ENCODE data around the gene CDH11. TPM values are rescaled to one million over a fixed set of nuclear protein-coding genes. Genes with fewer than 3 reads are reported as not detected.

Gene CDH11
- total RNA-seq, 2 experiments from 2014 or later = not detected

- DNase-seq (no peak), ATAC-seq (ENCODE audit: poor library complexity) (no peak)
- H3K4me3 ChIP-seq (ENCODE audit: low read length) = no peak overlapping the region
- no peaks in the 10 kb centered on the region for H3K4me1 Mint-ChIP-seq (ENCODE audit: low read depth)
- H3K27me3 Mint-ChIP-seq = no peaks in the 10 kb centered on the region
- intact Hi-C loops (cut with DNase I, micrococcal nuclease) = no loop called here
- no peak overlapping the region for H3K27ac Mint-ChIP-seq
- no peaks in the 10 kb centered on the region for H3K36me3 ChIP-seq (ENCODE audit: insufficient read depth, low read length)
- H3K36me3 Mint-ChIP-seq (ENCODE audit: low read depth) = no peaks in the 10 kb centered on the region
- TF ChIP-seq, protein P1, sequence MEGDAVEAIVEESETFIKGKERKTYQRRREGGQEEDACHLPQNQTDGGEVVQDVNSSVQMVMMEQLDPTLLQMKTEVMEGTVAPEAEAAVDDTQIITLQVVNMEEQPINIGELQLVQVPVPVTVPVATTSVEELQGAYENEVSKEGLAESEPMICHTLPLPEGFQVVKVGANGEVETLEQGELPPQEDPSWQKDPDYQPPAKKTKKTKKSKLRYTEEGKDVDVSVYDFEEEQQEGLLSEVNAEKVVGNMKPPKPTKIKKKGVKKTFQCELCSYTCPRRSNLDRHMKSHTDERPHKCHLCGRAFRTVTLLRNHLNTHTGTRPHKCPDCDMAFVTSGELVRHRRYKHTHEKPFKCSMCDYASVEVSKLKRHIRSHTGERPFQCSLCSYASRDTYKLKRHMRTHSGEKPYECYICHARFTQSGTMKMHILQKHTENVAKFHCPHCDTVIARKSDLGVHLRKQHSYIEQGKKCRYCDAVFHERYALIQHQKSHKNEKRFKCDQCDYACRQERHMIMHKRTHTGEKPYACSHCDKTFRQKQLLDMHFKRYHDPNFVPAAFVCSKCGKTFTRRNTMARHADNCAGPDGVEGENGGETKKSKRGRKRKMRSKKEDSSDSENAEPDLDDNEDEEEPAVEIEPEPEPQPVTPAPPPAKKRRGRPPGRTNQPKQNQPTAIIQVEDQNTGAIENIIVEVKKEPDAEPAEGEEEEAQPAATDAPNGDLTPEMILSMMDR (IDR thresholded peaks at IDR 0.05) = no peak
- H3K27ac ChIP-seq (ENCODE audit: low read depth in 1 of 2, low read length in 2 of 2) = no peak overlapping the region
- H3K27me3 ChIP-seq (ENCODE audit: control insufficient read depth in 1 of 2, insufficient read depth in 2 of 2, low read length in 2 of 2) = no peaks in the 10 kb centered on the region
- CTCF ChIA-PET = no interaction called here
- peaks cover 0 to 4% of the 10 kb centered on the region in 2 experiments for H3K9me3 ChIP-seq (ENCODE audit: control insufficient read depth in 1 of 2, insufficient read depth in 1 of 2, low read length in 2 of 2)
- POLR2A ChIA-PET = no interaction called here
- H3K9me3 Mint-ChIP-seq = no peaks in the 10 kb centered on the region
- H3K4me1 ChIP-seq (ENCODE audit: insufficient read depth, low read length) = no peaks in the 10 kb centered on the region
- H3K4me3 Mint-ChIP-seq = no peak overlapping the region
These were observed 153.3 kb downstream of the CDH11 start for GRCh38 chr16:64968539-64968938.

DNA sequence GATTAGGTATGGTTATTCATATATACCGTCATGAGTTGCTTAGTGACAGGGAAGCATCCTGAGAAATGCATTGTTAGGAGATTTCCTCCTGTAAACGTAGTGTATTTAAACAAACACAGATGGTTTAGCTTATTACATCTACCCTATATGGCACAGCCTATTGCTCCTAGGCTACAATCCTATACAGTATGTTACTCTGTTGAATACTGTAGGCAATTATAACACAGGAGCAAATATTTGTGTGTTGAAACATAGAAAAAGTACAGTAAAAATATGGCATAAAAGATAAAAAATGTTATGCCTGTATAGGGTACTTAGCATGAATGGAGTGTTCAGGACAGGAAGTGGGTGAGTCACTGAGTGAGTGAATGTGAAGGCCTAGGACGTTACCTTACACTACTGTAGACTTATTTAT is 157.7 kb downstream of the CDH11 start:
- H3K27ac Mint-ChIP-seq = no peak overlapping the region

DNA sequence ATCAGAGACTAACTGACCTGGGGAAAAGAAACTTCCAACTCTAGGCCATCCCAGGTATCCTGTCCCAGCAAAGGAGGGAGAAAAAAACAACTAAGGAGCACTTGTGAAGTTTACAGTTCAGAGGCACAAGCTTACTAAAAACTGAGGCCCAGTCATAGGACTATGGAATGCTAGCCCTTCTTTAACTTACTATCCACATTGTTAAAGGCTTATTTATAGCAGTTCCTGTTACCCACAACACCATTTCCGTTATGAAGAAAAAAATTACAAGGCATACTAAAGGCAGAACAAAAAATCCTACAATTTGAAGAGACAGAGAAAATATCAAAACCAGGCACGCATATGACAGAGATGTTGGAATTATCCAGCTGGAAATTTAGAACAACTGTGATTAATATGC is 159.1 kb downstream of the CDH11 start:
- Histone ChIP-seq H3K27me3 (ENCODE audit: control insufficient read depth in 1 of 2, insufficient read depth in 2 of 2, low read length in 2 of 2) (no peaks in the 10 kb centered on the region), H3K4me3 (ENCODE audit: low read length) (no peak overlapping the region), H3K27ac (ENCODE audit: low read depth in 1 of 2, low read length in 2 of 2) (no peak overlapping the region), H3K36me3 (ENCODE audit: insufficient read depth, low read length) (no peaks in the 10 kb centered on the region), H3K9me3 (ENCODE audit: control insufficient read depth in 1 of 2, insufficient read depth in 1 of 2, low read length in 2 of 2) (peaks cover 0 to 4% of the 10 kb centered on the region in 2 experiments), H3K4me1 (ENCODE audit: insufficient read depth, low read length) (no peaks in the 10 kb centered on the region)
- ChIA-PET CTCF (no interaction called here), POLR2A (no interaction called here)
- no peak overlapping the region for H3K27ac Mint-ChIP-seq
- no peaks in the 10 kb centered on the region for H3K4me1 Mint-ChIP-seq (ENCODE audit: low read depth)
- DNase-seq = no peak
- no peak overlapping the region for H3K4me3 Mint-ChIP-seq
- intact Hi-C loops (cut with DNase I, micrococcal nuclease) = no loop called here
- TF ChIP-seq, protein P1 (IDR thresholded peaks at IDR 0.05) = no peak
- H3K27me3 Mint-ChIP-seq = no peaks in the 10 kb centered on the region
- H3K9me3 Mint-ChIP-seq = peaks cover 5% of the 10 kb centered on the region
- H3K36me3 Mint-ChIP-seq (ENCODE audit: low read depth) = no peaks in the 10 kb centered on the region
- ATAC-seq (ENCODE audit: poor library complexity) = no peak

More for the DNA sequence above, 157.7 kb downstream of the CDH11 start:
- Mint-ChIP-seq H3K36me3 (ENCODE audit: low read depth) (no peaks in the 10 kb centered on the region), H3K9me3 (peaks cover 3% of the 10 kb centered on the region), H3K4me3 (no peak overlapping the region), H3K27me3 (no peaks in the 10 kb centered on the region), H3K4me1 (ENCODE audit: low read depth) (no peaks in the 10 kb centered on the region)
- H3K4me1 ChIP-seq (ENCODE audit: insufficient read depth, low read length) = no peaks in the 10 kb centered on the region
- H3K4me3 ChIP-seq (ENCODE audit: low read length) = no peak overlapping the region
- TF ChIP-seq, protein P1 (IDR thresholded peaks at IDR 0.05) = no peak
- no peaks in the 10 kb centered on the region for H3K27me3 ChIP-seq (ENCODE audit: control insufficient read depth in 1 of 2, insufficient read depth in 2 of 2, low read length in 2 of 2)
- ATAC-seq (ENCODE audit: poor library complexity) (no peak), DNase-seq (no peak)
- ChIA-PET CTCF (no interaction called here), POLR2A (no interaction called here)
- intact Hi-C loops (cut with DNase I, micrococcal nuclease) = no loop called here
- no peaks in the 10 kb centered on the region for H3K36me3 ChIP-seq (ENCODE audit: insufficient read depth, low read length)
- no peak overlapping the region for H3K27ac ChIP-seq (ENCODE audit: low read depth in 1 of 2, low read length in 2 of 2)
- H3K9me3 ChIP-seq (ENCODE audit: control insufficient read depth in 1 of 2, insufficient read depth in 1 of 2, low read length in 2 of 2) = peaks cover 0 to 4% of the 10 kb centered on the region in 2 experiments

Data from CD4-positive, alpha-beta T cell (primary cell).